ENCODE data around the gene HLCS.

The HLCS gene

DNA sequence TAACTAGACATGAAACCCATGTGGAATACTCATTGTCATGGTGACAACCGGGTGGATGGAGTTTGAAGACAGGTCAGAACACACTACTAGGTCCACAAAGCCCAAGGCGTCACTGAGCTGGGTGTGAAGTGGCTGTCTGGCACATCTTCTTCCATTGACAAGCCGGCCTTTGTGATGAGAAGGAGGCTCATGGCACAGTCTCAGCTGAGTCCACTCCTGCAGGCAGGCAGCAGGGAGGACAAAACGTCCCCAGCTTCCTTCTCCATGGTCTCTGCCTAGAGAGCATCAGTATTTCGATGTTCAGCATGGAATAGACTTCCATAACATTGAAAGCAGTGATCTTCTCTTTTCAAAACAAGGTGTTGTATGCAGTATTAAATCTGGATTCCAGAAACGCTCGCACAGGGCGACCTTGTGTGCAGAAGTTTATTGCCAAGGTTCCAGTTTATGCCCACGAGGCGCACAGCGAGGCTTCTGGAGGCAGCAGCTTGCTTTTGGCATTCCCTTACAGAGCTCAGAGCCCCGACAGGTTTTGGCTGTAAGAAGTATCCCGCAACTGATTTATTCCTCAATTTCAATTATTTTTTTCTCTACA, 163.3 kb downstream of the HLCS start:
- Histone ChIP-seq H3K9me3 (ENCODE audit: insufficient read depth, low read depth, low read length) (peaks cover 6% of the 10 kb centered on the region; the same call in 1 of the 2 replicates), H3K27me3 (ENCODE audit: insufficient read depth, low read length) (no peaks in the 10 kb centered on the region), H3K36me3 (ENCODE audit: insufficient read depth, low read length) (no peaks in the 10 kb centered on the region), H3K4me3 (ENCODE audit: low read length) (no peak overlapping the region), H3K4me1 (ENCODE audit: insufficient read depth, low read length) (no peaks in the 10 kb centered on the region), H3K9ac (ENCODE audit: low read depth, low read length) (no peak overlapping the region), H3K27ac (ENCODE audit: low read depth, low read length) (no peak overlapping the region)
- WGBS = 93% methylated on average over 13 of the region's 13 CpGs

GRCh38 chr21:36800734-36801133, 165.7 kb downstream of the HLCS start:
- 95% methylated on average over 3 of the region's 4 CpGs for WGBS
- H3K4me3 ChIP-seq (ENCODE audit: low read length) = no peak overlapping the region
- H3K36me3 ChIP-seq (ENCODE audit: insufficient read depth, low read length) = no peaks in the 10 kb centered on the region
- no peak overlapping the region for H3K27ac ChIP-seq (ENCODE audit: low read depth, low read length)
- H3K27me3 ChIP-seq (ENCODE audit: insufficient read depth, low read length) = no peaks in the 10 kb centered on the region
- no peaks in the 10 kb centered on the region for H3K4me1 ChIP-seq (ENCODE audit: insufficient read depth, low read length)
- no peak overlapping the region for H3K9ac ChIP-seq (ENCODE audit: low read depth, low read length)
- peaks cover 6% of the 10 kb centered on the region; the same call in 1 of the 2 replicates for H3K9me3 ChIP-seq (ENCODE audit: insufficient read depth, low read depth, low read length)

GRCh38 chr21:36799869-36800268, 166.6 kb downstream of the HLCS start:
- Histone ChIP-seq H3K9ac (ENCODE audit: low read depth, low read length) (no peak overlapping the region), H3K9me3 (ENCODE audit: insufficient read depth, low read depth, low read length) (peaks cover 6% of the 10 kb centered on the region; the same call in 1 of the 2 replicates), H3K4me1 (ENCODE audit: insufficient read depth, low read length) (no peaks in the 10 kb centered on the region), H3K36me3 (ENCODE audit: insufficient read depth, low read length) (no peaks in the 10 kb centered on the region), H3K27me3 (ENCODE audit: insufficient read depth, low read length) (no peaks in the 10 kb centered on the region), H3K27ac (ENCODE audit: low read depth, low read length) (no peak overlapping the region), H3K4me3 (ENCODE audit: low read length) (no peak overlapping the region)
- 95% methylated on average over 5 of the region's 5 CpGs for WGBS

DNA sequence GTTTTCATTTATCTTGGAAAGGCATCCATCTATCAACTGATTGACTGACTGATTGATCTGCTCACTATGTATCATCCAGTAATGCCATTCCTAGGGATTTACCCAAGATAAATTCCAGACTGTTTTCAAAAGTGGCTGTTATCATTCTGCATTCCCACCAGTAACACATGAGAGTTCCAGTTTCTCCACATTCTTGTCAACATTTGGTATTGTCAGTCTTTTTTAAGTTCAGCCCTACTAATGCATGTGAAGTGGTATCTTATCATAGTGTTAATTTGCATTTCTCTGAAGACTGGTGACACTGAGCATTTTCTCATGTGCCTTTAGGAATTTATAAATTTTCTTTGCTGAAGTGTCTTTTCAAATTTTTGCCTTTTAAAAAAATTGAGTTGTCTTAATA, 168.0 kb downstream of the HLCS start:
- Histone ChIP-seq H3K27ac (ENCODE audit: low read depth, low read length) (no peak overlapping the region), H3K4me3 (ENCODE audit: low read length) (no peak overlapping the region), H3K27me3 (ENCODE audit: insufficient read depth, low read length) (no peaks in the 10 kb centered on the region), H3K36me3 (ENCODE audit: insufficient read depth, low read length) (no peaks in the 10 kb centered on the region), H3K4me1 (ENCODE audit: insufficient read depth, low read length) (no peaks in the 10 kb centered on the region), H3K9ac (ENCODE audit: low read depth, low read length) (no peak overlapping the region), H3K9me3 (ENCODE audit: insufficient read depth, low read depth, low read length) (peaks cover 6% of the 10 kb centered on the region; the same call in 1 of the 2 replicates)

DNA sequence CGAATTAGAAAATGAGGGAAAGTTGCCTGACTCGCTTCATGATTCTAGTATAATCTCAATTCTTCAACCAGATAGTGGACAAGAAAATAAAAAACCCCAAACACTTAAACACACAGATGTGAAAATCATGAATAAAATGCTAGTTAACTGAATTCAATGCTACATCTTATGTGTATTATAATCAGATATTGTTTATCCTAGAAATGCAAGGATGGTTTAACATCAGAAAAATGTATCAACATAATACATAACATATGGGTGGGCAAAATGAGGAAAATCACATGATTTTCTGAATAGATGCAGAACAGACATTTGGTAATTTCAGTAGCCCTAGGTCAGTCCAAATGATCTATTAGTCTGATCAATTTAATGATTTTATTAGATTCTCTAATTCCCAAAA, 170.4 kb downstream of the HLCS start:
- WGBS = 98% methylated on average over 2 of the region's 2 CpGs
- H3K4me3 ChIP-seq (ENCODE audit: low read length) = no peak overlapping the region
- peaks cover 5% of the 10 kb centered on the region for H3K4me1 ChIP-seq (ENCODE audit: insufficient read depth, low read length)
- H3K27me3 ChIP-seq (ENCODE audit: insufficient read depth, low read length) = no peaks in the 10 kb centered on the region
- no peaks in the 10 kb centered on the region for H3K36me3 ChIP-seq (ENCODE audit: insufficient read depth, low read length)
- peaks cover 6% of the 10 kb centered on the region; the same call in 1 of the 2 replicates for H3K9me3 ChIP-seq (ENCODE audit: insufficient read depth, low read depth, low read length)
- H3K27ac ChIP-seq (ENCODE audit: low read depth, low read length) = no peak overlapping the region
- H3K9ac ChIP-seq (ENCODE audit: low read depth, low read length) = no peak overlapping the region

DNA sequence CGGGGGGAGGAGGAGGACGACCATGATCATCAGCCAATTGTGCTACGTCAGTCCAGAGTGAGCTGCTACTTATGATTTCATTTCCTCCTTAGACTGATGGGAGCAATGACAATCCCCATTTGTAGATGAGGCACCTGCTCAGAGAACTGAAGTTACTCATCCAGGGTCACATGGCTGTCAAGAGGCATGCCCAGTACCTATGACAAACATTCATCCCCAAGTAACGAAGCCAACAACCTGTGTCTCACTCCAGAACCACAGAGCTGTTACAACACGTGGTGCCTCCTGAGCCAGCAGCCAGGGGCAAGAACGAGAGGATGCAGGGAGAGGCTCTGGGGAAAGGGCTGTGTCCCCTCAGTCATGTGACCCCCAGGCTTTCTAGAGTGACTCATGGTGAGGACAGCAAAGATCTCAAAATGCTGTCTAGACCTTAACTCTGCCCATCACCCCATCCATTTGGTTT, 173.9 kb downstream of the HLCS start:
- no peak overlapping the region for H3K27ac ChIP-seq (ENCODE audit: low read depth, low read length)
- no peaks in the 10 kb centered on the region for H3K9me3 ChIP-seq (ENCODE audit: insufficient read depth, low read depth, low read length)
- peaks cover 5% of the 10 kb centered on the region for H3K4me1 ChIP-seq (ENCODE audit: insufficient read depth, low read length)
- no peak overlapping the region for H3K4me3 ChIP-seq (ENCODE audit: low read length)
- H3K27me3 ChIP-seq (ENCODE audit: insufficient read depth, low read length) = no peaks in the 10 kb centered on the region
- WGBS = 75% methylated on average over 6 of the region's 6 CpGs
- H3K36me3 ChIP-seq (ENCODE audit: insufficient read depth, low read length) = no peaks in the 10 kb centered on the region
- no peak overlapping the region for H3K9ac ChIP-seq (ENCODE audit: low read depth, low read length)

- Histone ChIP-seq H3K4me1 (ENCODE audit: insufficient read depth, low read length) (peaks cover 5% of the 10 kb centered on the region), H3K27me3 (ENCODE audit: insufficient read depth, low read length) (no peaks in the 10 kb centered on the region), H3K9me3 (ENCODE audit: insufficient read depth, low read depth, low read length) (no peaks in the 10 kb centered on the region), H3K36me3 (ENCODE audit: insufficient read depth, low read length) (no peaks in the 10 kb centered on the region), H3K9ac (ENCODE audit: low read depth, low read length) (no peak overlapping the region), H3K27ac (ENCODE audit: low read depth, low read length) (no peak overlapping the region), H3K4me3 (ENCODE audit: low read length) (no peak overlapping the region)
- WGBS = 73% methylated on average over 20 of the region's 21 CpGs
These were observed 174.6 kb downstream of the HLCS start for GRCh38 chr21:36791695-36792470.

- no peak overlapping the region for H3K4me3 ChIP-seq (ENCODE audit: low read length)
- no peaks in the 10 kb centered on the region for H3K36me3 ChIP-seq (ENCODE audit: insufficient read depth, low read length)
- no peaks in the 10 kb centered on the region for H3K9me3 ChIP-seq (ENCODE audit: insufficient read depth, low read depth, low read length)
- no peaks in the 10 kb centered on the region for H3K27me3 ChIP-seq (ENCODE audit: insufficient read depth, low read length)
- WGBS = 91% methylated on average over 8 of the region's 10 CpGs
- H3K4me1 ChIP-seq (ENCODE audit: insufficient read depth, low read length) = peaks cover 5% of the 10 kb centered on the region
- no peak overlapping the region for H3K27ac ChIP-seq (ENCODE audit: low read depth, low read length)
- no peak overlapping the region for H3K9ac ChIP-seq (ENCODE audit: low read depth, low read length)
These were observed 175.3 kb downstream of the HLCS start for GRCh38 chr21:36791180-36791579.

DNA sequence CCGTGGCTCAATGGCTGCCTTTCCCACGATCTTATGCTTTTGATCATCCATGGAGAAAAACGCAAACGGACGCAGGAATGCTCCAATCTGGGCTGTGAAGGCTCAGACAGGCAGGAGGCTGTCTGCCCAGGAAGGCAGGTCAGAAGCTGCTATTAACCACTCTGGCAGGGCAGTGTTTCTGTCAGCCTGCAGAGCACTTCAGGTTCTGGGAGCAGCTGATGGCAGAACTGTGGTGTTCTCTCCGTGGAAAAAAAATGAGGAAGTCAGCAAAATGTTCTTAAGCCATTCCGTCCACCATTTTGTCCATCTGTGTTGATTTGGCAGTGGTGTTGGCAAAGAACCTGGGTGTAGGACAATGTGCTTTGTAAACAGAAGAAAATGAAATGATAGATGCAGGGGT, 175.9 kb downstream of the HLCS start:
- WGBS = 93% methylated on average over 7 of the region's 7 CpGs
- H3K9ac ChIP-seq (ENCODE audit: low read depth, low read length) = no peak overlapping the region
- peaks cover 5% of the 10 kb centered on the region for H3K4me1 ChIP-seq (ENCODE audit: insufficient read depth, low read length)
- H3K9me3 ChIP-seq (ENCODE audit: insufficient read depth, low read depth, low read length) = no peaks in the 10 kb centered on the region
- no peaks in the 10 kb centered on the region for H3K27me3 ChIP-seq (ENCODE audit: insufficient read depth, low read length)
- no peak overlapping the region for H3K4me3 ChIP-seq (ENCODE audit: low read length)
- H3K36me3 ChIP-seq (ENCODE audit: insufficient read depth, low read length) = no peaks in the 10 kb centered on the region
- H3K27ac ChIP-seq (ENCODE audit: low read depth, low read length) = no peak overlapping the region

GRCh38 chr21:36788120-36788638, 178.3 kb downstream of the HLCS start:
- Histone ChIP-seq H3K27me3 (ENCODE audit: insufficient read depth, low read length) (no peaks in the 10 kb centered on the region), H3K27ac (ENCODE audit: low read depth, low read length) (no peak overlapping the region), H3K4me1 (ENCODE audit: insufficient read depth, low read length) (peaks cover 12% of the 10 kb centered on the region), H3K4me3 (ENCODE audit: low read length) (no peak overlapping the region), H3K36me3 (ENCODE audit: insufficient read depth, low read length) (no peaks in the 10 kb centered on the region), H3K9ac (ENCODE audit: low read depth, low read length) (no peak overlapping the region), H3K9me3 (ENCODE audit: insufficient read depth, low read depth, low read length) (no peaks in the 10 kb centered on the region)
- WGBS = 94% methylated on average over 12 of the region's 12 CpGs

GRCh38 chr21:36786186-36786585, 180.3 kb downstream of the HLCS start:
- WGBS = 94% methylated on average over 3 of the region's 4 CpGs

More at GRCh38 chr21:36786186-36786585, 180.3 kb downstream of the HLCS start:
- H3K4me3 ChIP-seq (ENCODE audit: low read length) = no peak overlapping the region
- no peak overlapping the region for H3K9ac ChIP-seq (ENCODE audit: low read depth, low read length)
- no peaks in the 10 kb centered on the region for H3K36me3 ChIP-seq (ENCODE audit: insufficient read depth, low read length)
- no peak overlapping the region for H3K27ac ChIP-seq (ENCODE audit: low read depth, low read length)
- H3K4me1 ChIP-seq (ENCODE audit: insufficient read depth, low read length) = 0 out of 2 replicates have a peak, but pooled peaks cover 8% of the 10 kb centered on the region
- peaks cover 5% of the 10 kb centered on the region; the same call in 1 of the 2 replicates for H3K9me3 ChIP-seq (ENCODE audit: insufficient read depth, low read depth, low read length)
- no peaks in the 10 kb centered on the region for H3K27me3 ChIP-seq (ENCODE audit: insufficient read depth, low read length)
